ENCODE results near the gene SH3BGR. TPM values are rescaled to one million over a fixed set of nuclear protein-coding genes. Genes with fewer than 3 reads are reported as not detected.

The SH3BGR gene
- total and polyA plus RNA-seq, 8 donors: 1.6 to 4.1 (median 3.6) TPM

DNA sequence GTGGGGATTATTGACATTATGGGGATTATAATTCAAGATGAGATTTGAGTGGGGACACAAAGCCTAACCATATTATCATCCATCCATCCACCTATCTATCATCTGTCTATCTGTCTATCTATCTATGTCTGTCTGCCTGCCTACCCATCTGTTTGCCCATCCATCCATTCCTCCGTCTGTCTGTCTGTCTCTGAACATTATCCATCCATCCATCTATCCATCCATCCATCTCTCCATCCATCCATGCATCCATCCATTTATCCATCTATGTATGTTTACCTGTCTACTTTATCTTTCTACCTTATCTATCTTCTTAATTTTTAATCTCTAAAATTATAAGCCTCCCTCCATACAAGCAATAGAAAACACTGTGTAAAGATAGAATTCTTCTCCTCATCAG lies 47.4 kb downstream of the SH3BGR start:
- TF ChIP-seq, protein P1, sequence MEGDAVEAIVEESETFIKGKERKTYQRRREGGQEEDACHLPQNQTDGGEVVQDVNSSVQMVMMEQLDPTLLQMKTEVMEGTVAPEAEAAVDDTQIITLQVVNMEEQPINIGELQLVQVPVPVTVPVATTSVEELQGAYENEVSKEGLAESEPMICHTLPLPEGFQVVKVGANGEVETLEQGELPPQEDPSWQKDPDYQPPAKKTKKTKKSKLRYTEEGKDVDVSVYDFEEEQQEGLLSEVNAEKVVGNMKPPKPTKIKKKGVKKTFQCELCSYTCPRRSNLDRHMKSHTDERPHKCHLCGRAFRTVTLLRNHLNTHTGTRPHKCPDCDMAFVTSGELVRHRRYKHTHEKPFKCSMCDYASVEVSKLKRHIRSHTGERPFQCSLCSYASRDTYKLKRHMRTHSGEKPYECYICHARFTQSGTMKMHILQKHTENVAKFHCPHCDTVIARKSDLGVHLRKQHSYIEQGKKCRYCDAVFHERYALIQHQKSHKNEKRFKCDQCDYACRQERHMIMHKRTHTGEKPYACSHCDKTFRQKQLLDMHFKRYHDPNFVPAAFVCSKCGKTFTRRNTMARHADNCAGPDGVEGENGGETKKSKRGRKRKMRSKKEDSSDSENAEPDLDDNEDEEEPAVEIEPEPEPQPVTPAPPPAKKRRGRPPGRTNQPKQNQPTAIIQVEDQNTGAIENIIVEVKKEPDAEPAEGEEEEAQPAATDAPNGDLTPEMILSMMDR (IDR thresholded peaks at IDR 0.05): no peak
- Histone ChIP-seq H3K4me3 (no peak overlapping the region), H3K9me3 (no peaks in the 10 kb centered on the region), H3K27ac (no peak overlapping the region), H3K4me1 (no peaks in the 10 kb centered on the region), H3K27me3 (no peaks in the 10 kb centered on the region), H3K36me3 (no peaks in the 10 kb centered on the region)
- intact Hi-C loops (cut with DNase I): no loop called here
- DNase-seq: no peak
- no peak for ATAC-seq

DNA sequence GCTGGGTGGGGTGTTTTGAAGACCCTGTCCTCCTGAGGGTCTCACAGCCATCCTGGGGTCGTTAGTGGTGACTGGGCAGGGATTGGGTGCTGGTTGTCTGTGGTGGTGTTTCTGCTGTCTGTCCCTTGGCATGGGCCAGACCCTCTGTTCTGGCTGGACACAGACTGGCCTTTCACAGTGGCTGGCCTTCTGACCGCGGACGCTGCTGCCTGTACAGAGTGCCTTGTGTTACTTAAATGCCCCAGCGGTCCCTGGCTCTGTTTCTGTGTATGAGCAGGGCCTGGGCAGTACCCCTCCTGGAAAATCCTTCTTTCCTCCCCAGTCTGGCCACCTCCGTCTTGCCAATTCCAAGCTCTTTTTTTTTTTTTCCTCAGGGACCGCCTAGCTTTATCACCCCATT lies 50.9 kb downstream of the SH3BGR start:
- intact Hi-C loops (cut with DNase I): no loop called here
- ATAC-seq: no peak
- H3K4me3 ChIP-seq: no peak overlapping the region
- H3K27ac ChIP-seq: no peak overlapping the region
- DNase-seq: no peak
- no peaks in the 10 kb centered on the region for H3K36me3 ChIP-seq
- H3K9me3 ChIP-seq: no peaks in the 10 kb centered on the region
- TF ChIP-seq, protein P1 (IDR thresholded peaks at IDR 0.05): no peak
- no peaks in the 10 kb centered on the region for H3K27me3 ChIP-seq
- no peaks in the 10 kb centered on the region for H3K4me1 ChIP-seq

DNA sequence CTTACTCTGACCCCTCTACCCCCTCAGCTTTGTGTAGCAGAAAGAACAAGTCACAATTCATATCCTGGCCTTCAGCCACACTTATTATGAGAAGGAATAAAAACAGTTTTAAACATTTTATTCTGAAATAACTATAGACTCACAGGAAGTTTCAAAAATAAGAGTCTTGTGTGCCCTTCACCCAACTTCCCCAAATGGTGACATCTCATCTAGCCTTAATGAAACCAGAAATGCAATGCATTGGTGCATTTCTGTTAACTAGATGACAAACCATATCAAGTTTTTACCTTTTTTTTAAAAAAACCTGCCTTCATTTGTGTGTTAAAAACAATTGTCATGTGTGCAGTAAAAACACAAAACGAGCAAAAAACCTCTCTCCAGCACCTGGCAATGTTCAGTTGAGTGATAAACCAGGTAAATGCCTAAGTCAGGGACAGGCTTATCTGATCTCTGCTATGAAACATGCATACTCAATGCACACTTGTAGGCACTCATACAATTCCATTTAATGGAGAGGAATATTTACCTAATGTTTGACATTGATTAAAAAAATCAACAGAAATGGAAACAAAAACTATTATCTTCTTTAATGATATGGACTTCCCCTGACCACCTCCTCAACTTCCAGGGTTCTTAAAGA lies 51.5 kb downstream of the SH3BGR start:
- ATAC-seq (no peak), DNase-seq (no peak)
- Histone ChIP-seq H3K9me3 (no peaks in the 10 kb centered on the region), H3K4me1 (no peaks in the 10 kb centered on the region), H3K27me3 (no peaks in the 10 kb centered on the region), H3K4me3 (no peak overlapping the region), H3K36me3 (no peaks in the 10 kb centered on the region), H3K27ac (no peak overlapping the region)
- intact Hi-C loops (cut with DNase I): no loop called here
- TF ChIP-seq, protein P1 (IDR thresholded peaks at IDR 0.05): no peak

DNA sequence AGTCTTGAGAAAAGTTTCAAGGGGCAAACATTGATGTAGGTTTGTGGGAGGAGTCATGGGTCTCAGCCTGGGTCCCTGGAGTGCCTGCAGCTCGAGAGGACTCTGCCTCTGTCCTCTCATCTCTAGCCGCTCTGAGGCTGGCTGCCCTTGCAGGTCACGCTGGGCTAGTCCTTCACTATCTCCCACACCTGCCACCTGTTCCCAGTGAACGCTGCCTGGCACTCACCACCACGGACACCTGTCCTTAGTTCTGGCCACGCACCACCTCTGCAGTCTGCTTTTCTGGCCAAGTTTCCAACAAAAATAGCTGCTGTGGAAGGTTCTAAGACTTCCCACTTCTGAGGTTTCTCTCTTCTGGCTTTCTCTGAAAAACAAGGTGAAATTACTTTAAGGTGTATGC lies 52.5 kb downstream of the SH3BGR start:
- Histone ChIP-seq H3K4me3 (no peak overlapping the region), H3K36me3 (no peaks in the 10 kb centered on the region), H3K9me3 (no peaks in the 10 kb centered on the region), H3K4me1 (no peaks in the 10 kb centered on the region), H3K27me3 (no peaks in the 10 kb centered on the region), H3K27ac (no peak overlapping the region)
- TF ChIP-seq, protein P1 (IDR thresholded peaks at IDR 0.05): no peak
- ATAC-seq: no peak
- DNase-seq: no peak
- intact Hi-C loops (cut with DNase I): no loop called here

DNA sequence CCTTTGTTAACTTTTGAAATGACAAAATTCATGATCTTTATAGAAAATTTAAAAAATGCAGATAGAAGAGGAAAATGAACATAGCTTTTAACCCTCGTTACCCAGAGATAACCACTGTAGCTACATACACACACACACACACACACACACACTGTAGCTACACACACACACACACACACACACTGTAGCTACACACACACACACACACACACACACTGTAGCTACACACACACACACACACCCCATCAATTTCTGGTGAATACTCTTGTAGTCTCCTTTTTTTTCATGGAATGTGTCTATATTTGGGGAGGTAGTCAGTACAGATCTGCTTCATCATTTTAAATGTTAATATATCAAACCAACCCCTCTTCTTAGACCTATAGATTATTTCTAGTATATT lies 58.5 kb downstream of the SH3BGR start:
- ATAC-seq (no peak), DNase-seq (no peak)
- H3K27ac ChIP-seq: no peak overlapping the region
- H3K36me3 ChIP-seq: no peaks in the 10 kb centered on the region
- no peak overlapping the region for H3K4me3 ChIP-seq
- intact Hi-C loops (cut with DNase I): no loop called here
- no peaks in the 10 kb centered on the region for H3K9me3 ChIP-seq
- no peaks in the 10 kb centered on the region for H3K4me1 ChIP-seq
- H3K27me3 ChIP-seq: no peaks in the 10 kb centered on the region
- TF ChIP-seq, protein P1 (IDR thresholded peaks at IDR 0.05): no peak
